ENCODE data around the gene NPPB. TPM values are rescaled to one million over a fixed set of nuclear protein-coding genes. Genes with fewer than 3 reads are reported as not detected.
"Not testable (repeated sequence)": the region's sequence is repeated elsewhere in the genome, so short reads cannot be mapped to it uniquely, and the experiment has no call there.

The NPPB gene
- total RNA-seq: 0.41 TPM

GRCh38 chr1:11858613-11858967 lies at the start of gene NPPB:
NPPB (minus strand) TSS chr1:11858945; CDS start chr1:11858833, 112 bp downstream.
- FAIRE-seq (no peak), DNase-seq (ENCODE audit: low spot score in 2 of 2) (no peak)

- FAIRE-seq (no peak), DNase-seq (ENCODE audit: low spot score in 2 of 2) (peak; percentile 48 to 72)
Observed at GRCh38 chr1:11908095-11908675, 49.4 kb upstream of the NPPB start.

- FAIRE-seq: peak; percentile 90
- peak; percentile 86 to 90 for DNase-seq (ENCODE audit: low spot score in 2 of 2)
Observed at GRCh38 chr1:11907275-11908094, 48.7 kb upstream of the NPPB start.

GRCh38 chr1:11906870-11907269 lies 48.1 kb upstream of the NPPB start:
- DNase-seq (ENCODE audit: low spot score in 2 of 2) (no peak), FAIRE-seq (no peak)

- FAIRE-seq (no peak), DNase-seq (ENCODE audit: low spot score in 2 of 2) (no peak)
Observed at GRCh38 chr1:11904978-11905377, 46.2 kb upstream of the NPPB start.

GRCh38 chr1:11904156-11904555 lies 45.4 kb upstream of the NPPB start:
- FAIRE-seq; DNase-seq (ENCODE audit: low spot score in 2 of 2): not testable (repeated sequence)

- DNase-seq (ENCODE audit: low spot score in 2 of 2) (no peak), FAIRE-seq (no peak)
Observed at GRCh38 chr1:11903210-11903609, 44.5 kb upstream of the NPPB start.

GRCh38 chr1:11901446-11901845 lies 42.7 kb upstream of the NPPB start:
- DNase-seq (ENCODE audit: low spot score in 2 of 2); FAIRE-seq: not testable (repeated sequence)

GRCh38 chr1:11898831-11899467 lies 40.2 kb upstream of the NPPB start:
- no peak for DNase-seq (ENCODE audit: low spot score in 2 of 2)
- no peak for FAIRE-seq

GRCh38 chr1:11898086-11898785 lies 39.5 kb upstream of the NPPB start:
- DNase-seq (ENCODE audit: low spot score in 2 of 2) (no peak), FAIRE-seq (no peak)

GRCh38 chr1:11894501-11894900 lies 35.8 kb upstream of the NPPB start:
- not testable (repeated sequence) for DNase-seq (ENCODE audit: low spot score in 2 of 2); FAIRE-seq

GRCh38 chr1:11893907-11894251 lies 35.1 kb upstream of the NPPB start:
- no peak for FAIRE-seq

GRCh38 chr1:11891433-11892186 lies 32.9 kb upstream of the NPPB start:
- FAIRE-seq (no peak), DNase-seq (ENCODE audit: low spot score in 2 of 2) (no peak)

More at GRCh38 chr1:11893907-11894251, 35.1 kb upstream of the NPPB start:
- DNase-seq (ENCODE audit: low spot score in 2 of 2): peak; percentile 63 to 77

- DNase-seq (ENCODE audit: low spot score in 2 of 2) (no peak), FAIRE-seq (no peak)
Observed at GRCh38 chr1:11888877-11889208, 30.1 kb upstream of the NPPB start.

- FAIRE-seq (no peak), DNase-seq (ENCODE audit: low spot score in 2 of 2) (no peak)
Observed at GRCh38 chr1:11888206-11888876, 29.6 kb upstream of the NPPB start.

- FAIRE-seq (no peak), DNase-seq (ENCODE audit: low spot score in 2 of 2) (no peak)
Observed at GRCh38 chr1:11887666-11888007, 28.9 kb upstream of the NPPB start.

GRCh38 chr1:11886986-11887665 lies 28.4 kb upstream of the NPPB start:
- no peak for DNase-seq (ENCODE audit: low spot score in 2 of 2)
- no peak for FAIRE-seq

- no peak for FAIRE-seq
- no peak for DNase-seq (ENCODE audit: low spot score in 2 of 2)
Observed at GRCh38 chr1:11885916-11886315, 27.2 kb upstream of the NPPB start.

GRCh38 chr1:11882814-11883538 lies 24.2 kb upstream of the NPPB start:
- no peak for DNase-seq (ENCODE audit: low spot score in 2 of 2)
- FAIRE-seq: no peak

Measured in frontal cortex (tissue), 4 donors.